HepG2 (cell line): ENCODE measurements around the gene UBQLN1.

Experiments
- ATF7-NPFF ChIP-seq: sonication (generic); formaldehyde crosslinking; IDR thresholded peaks from 2 replicates; pipeline ENCODE4 v1.8.1; 2023; ENCODE audit warnings: mild to moderate bottlenecking, low read depth, missing genetic modification reagents, moderate library complexity
- FOSL1 ChIP-seq: sonication (generic); formaldehyde crosslinking; IDR thresholded peaks from 2 replicates; pipeline ENCODE4 v1.9.0; 2021; ENCODE audit warnings: missing genetic modification reagents, borderline replicate concordance

- TF ChIP-seq ATF7-NPFF (CRISPR knock-in tag) (no peak), FOSL1 (CRISPR knock-in tag) (no peak)
Measured at GRCh38 chr9:83733739-83734138, 26.0 kb upstream of the UBQLN1 start.
